GM10266 (cell line): ENCODE results near the gene MNT.

Experiments used
- DNase-seq: peaks from one replicate; pipeline ENCODE4 v3.0.0; 2012; ENCODE audit errors: extremely low spot score
- TF ChIP-seq, protein P1 (sequence below): IDR thresholded peaks from 2 replicates; pipeline ENCODE4 v1.5.1; 2012; ENCODE audit warnings: mild to moderate bottlenecking, low read depth; ENCODE audit not compliant: control insufficient read depth, insufficient read depth; ENCODE audit errors: missing control alignments

MNT gene

DNA sequence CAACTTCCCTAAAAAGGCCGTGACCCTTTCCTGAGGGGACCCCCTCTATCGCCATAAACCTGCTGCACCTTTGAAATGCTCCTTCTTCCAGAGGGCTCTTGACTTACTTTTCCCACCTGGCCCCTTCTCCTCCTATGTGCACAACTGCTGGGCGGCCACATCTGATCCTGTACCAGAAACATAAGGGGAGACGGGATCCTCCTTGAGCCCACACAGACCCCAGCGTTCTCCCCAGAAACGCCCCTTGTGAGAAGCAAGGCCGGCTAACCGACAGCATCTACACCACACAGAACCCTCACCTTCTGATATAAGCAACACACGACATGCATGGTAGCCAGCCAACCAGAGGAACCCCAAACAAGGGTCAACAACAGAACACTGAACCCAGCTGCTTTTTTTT, 14.2 kb upstream of the MNT start:
- TF ChIP-seq, protein P1, sequence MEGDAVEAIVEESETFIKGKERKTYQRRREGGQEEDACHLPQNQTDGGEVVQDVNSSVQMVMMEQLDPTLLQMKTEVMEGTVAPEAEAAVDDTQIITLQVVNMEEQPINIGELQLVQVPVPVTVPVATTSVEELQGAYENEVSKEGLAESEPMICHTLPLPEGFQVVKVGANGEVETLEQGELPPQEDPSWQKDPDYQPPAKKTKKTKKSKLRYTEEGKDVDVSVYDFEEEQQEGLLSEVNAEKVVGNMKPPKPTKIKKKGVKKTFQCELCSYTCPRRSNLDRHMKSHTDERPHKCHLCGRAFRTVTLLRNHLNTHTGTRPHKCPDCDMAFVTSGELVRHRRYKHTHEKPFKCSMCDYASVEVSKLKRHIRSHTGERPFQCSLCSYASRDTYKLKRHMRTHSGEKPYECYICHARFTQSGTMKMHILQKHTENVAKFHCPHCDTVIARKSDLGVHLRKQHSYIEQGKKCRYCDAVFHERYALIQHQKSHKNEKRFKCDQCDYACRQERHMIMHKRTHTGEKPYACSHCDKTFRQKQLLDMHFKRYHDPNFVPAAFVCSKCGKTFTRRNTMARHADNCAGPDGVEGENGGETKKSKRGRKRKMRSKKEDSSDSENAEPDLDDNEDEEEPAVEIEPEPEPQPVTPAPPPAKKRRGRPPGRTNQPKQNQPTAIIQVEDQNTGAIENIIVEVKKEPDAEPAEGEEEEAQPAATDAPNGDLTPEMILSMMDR, result no peak
- DNase-seq, result no peak

GRCh38 chr17:2414446-2415064, 13.7 kb upstream of the MNT start:
- TF ChIP-seq, protein P1, result no peak

DNA sequence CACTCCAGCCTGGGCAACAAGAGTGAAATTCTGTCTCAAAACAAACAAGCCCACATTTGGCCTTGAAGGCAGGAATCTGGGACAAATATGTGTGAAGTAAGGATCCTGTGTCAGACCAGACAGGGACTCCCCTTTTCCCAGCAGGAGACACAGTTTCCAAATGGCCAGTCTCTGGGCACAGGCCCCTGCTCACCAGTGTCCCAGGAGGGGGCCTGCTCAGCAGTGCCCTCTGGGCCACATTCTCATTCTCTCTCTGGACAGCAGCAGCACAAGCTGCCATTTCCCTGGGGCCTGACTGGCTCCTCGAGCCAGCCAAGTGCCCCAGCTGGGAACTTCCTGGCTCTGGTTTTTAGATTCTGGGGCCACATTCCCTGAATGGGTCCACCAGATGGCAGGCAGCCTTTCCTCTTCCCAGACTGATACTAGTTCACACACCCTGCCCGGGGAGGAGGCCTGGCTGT, 11.7 kb upstream of the MNT start:
- TF ChIP-seq, protein P1, result no peak
- no peak for DNase-seq

More at GRCh38 chr17:2414446-2415064, 13.7 kb upstream of the MNT start:
- DNase-seq, result no peak

DNA sequence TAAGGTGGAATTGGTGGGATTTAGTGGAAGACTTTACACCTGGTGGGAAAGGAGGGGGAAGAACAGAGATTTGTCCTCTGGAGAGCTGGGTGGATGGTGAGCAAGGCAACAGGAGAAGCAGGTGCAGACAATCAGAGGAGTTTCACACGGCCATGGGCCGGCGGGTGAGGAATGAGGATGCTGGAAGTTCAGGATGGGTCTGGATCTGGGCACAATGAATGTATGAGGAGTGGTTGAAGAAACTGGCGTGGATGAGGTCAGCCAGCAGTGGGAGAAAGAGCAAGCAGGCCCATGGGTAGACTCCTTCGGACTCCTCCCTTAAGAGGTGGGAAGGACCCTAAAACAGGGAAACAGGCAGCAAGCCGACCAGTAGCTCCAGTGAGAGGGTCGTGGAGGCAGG, 10.1 kb upstream of the MNT start:
- DNase-seq, result no peak
- TF ChIP-seq, protein P1, result no peak

- TF ChIP-seq, protein P1, result no peak
- DNase-seq, result no peak
These were observed 6.3 kb upstream of the MNT start for GRCh38 chr17:2406903-2407790.

GRCh38 chr17:2406271-2406902, 5.5 kb upstream of the MNT start:
- TF ChIP-seq, protein P1, result no peak
- no peak for DNase-seq
